Measurements from ENCODE around the gene MED28.
"Not testable (repeated sequence)": the region's sequence is repeated elsewhere in the genome, so short reads cannot be mapped to it uniquely, and the experiment has no call there.

The MED28 gene

GRCh38 chr4:17616283-17616682 lies 1.8 kb downstream of the MED28 start:
- no peak for DNase-seq (ENCODE audit: low read depth in 2 of 3, low spot score in 1 of 3)

GRCh38 chr4:17618926-17619325 lies 4.5 kb downstream of the MED28 start:
- no peak for DNase-seq (ENCODE audit: low read depth in 2 of 3, low spot score in 1 of 3)

- no peak for DNase-seq (ENCODE audit: low read depth in 2 of 3, low spot score in 1 of 3)
Measured at GRCh38 chr4:17619416-17620105, 5.1 kb downstream of the MED28 start.

- no peak for DNase-seq (ENCODE audit: low read depth in 2 of 3, low spot score in 1 of 3)
Measured at GRCh38 chr4:17623451-17624001, 9.1 kb downstream of the MED28 start.

GRCh38 chr4:17624821-17625220 lies 10.4 kb downstream of the MED28 start:
- DNase-seq (ENCODE audit: low read depth in 2 of 3, low spot score in 1 of 3) = no peak

- DNase-seq (ENCODE audit: low read depth in 2 of 3, low spot score in 1 of 3) = no peak
Measured at GRCh38 chr4:17630228-17630627, 15.8 kb downstream of the MED28 start.

- DNase-seq (ENCODE audit: low read depth in 2 of 3, low spot score in 1 of 3) = no peak
Measured at GRCh38 chr4:17633600-17633999, 19.2 kb downstream of the MED28 start.

- DNase-seq (ENCODE audit: low read depth in 2 of 3, low spot score in 1 of 3) = no peak
Measured at GRCh38 chr4:17635056-17635455, 20.6 kb downstream of the MED28 start.

- DNase-seq (ENCODE audit: low read depth in 2 of 3, low spot score in 1 of 3) = no peak
Measured at GRCh38 chr4:17636341-17636695, 21.9 kb downstream of the MED28 start.

GRCh38 chr4:17636696-17637622 lies 22.5 kb downstream of the MED28 start:
- DNase-seq (ENCODE audit: low read depth in 2 of 3, low spot score in 1 of 3) = peak; percentile 49 to 72 (median 66)

GRCh38 chr4:17639136-17639535 lies 24.7 kb downstream of the MED28 start:
- no peak for DNase-seq (ENCODE audit: low read depth in 2 of 3, low spot score in 1 of 3)

- no peak for DNase-seq (ENCODE audit: low read depth in 2 of 3, low spot score in 1 of 3)
Measured at GRCh38 chr4:17642398-17642783, 27.9 kb downstream of the MED28 start.

- no peak for DNase-seq (ENCODE audit: low read depth in 2 of 3, low spot score in 1 of 3)
Measured at GRCh38 chr4:17646693-17647092, 32.3 kb downstream of the MED28 start.

GRCh38 chr4:17647176-17647806 lies 32.9 kb downstream of the MED28 start:
- no peak for DNase-seq (ENCODE audit: low read depth in 2 of 3, low spot score in 1 of 3)

GRCh38 chr4:17647927-17648326 lies 33.5 kb downstream of the MED28 start:
- no peak for DNase-seq (ENCODE audit: low read depth in 2 of 3, low spot score in 1 of 3)

- DNase-seq (ENCODE audit: low read depth in 2 of 3, low spot score in 1 of 3) = no peak
Measured at GRCh38 chr4:17650406-17650805, 36.0 kb downstream of the MED28 start.

GRCh38 chr4:17654701-17655100 lies 40.3 kb downstream of the MED28 start:
- DNase-seq (ENCODE audit: low read depth in 2 of 3, low spot score in 1 of 3) = no peak

GRCh38 chr4:17657090-17657489 lies 42.6 kb downstream of the MED28 start:
- no peak for DNase-seq (ENCODE audit: low read depth in 2 of 3, low spot score in 1 of 3)

- DNase-seq (ENCODE audit: low read depth in 2 of 3, low spot score in 1 of 3) = no peak
Measured at GRCh38 chr4:17657849-17658248, 43.4 kb downstream of the MED28 start.

- not testable (repeated sequence) for DNase-seq (ENCODE audit: low read depth in 2 of 3, low spot score in 1 of 3)
Measured at GRCh38 chr4:17659196-17659595, 44.8 kb downstream of the MED28 start.

GRCh38 chr4:17662694-17663093 lies 48.3 kb downstream of the MED28 start:
- DNase-seq (ENCODE audit: low read depth in 2 of 3, low spot score in 1 of 3) = no peak

GRCh38 chr4:17664755-17665154 lies 50.3 kb downstream of the MED28 start:
- no peak for DNase-seq (ENCODE audit: low read depth in 2 of 3, low spot score in 1 of 3)

All from stimulated activated CD4-positive, alpha-beta T cell treated with anti-CD3 and anti-CD28 coated beads, Interleukin-12 subunit alpha, Interleukin-12 subunit beta, amount 100 ng/mL, for 48 hours (primary cell).